Activated T-helper 1 cell treated with Interleukin-2 at 50 U/mL for 16 hours (primary cell): ENCODE measurements around the gene ASB6.
"Not testable (repeated sequence)": the region's sequence is repeated elsewhere in the genome, so short reads cannot be mapped to it uniquely, and the experiment has no call there.

Experiments used
- DNase-seq: peaks from one replicate; pipeline ENCODE4 v3.0.0-alpha.2; 2020; ENCODE audit warnings: low read depth

The ASB6 gene

DNA sequence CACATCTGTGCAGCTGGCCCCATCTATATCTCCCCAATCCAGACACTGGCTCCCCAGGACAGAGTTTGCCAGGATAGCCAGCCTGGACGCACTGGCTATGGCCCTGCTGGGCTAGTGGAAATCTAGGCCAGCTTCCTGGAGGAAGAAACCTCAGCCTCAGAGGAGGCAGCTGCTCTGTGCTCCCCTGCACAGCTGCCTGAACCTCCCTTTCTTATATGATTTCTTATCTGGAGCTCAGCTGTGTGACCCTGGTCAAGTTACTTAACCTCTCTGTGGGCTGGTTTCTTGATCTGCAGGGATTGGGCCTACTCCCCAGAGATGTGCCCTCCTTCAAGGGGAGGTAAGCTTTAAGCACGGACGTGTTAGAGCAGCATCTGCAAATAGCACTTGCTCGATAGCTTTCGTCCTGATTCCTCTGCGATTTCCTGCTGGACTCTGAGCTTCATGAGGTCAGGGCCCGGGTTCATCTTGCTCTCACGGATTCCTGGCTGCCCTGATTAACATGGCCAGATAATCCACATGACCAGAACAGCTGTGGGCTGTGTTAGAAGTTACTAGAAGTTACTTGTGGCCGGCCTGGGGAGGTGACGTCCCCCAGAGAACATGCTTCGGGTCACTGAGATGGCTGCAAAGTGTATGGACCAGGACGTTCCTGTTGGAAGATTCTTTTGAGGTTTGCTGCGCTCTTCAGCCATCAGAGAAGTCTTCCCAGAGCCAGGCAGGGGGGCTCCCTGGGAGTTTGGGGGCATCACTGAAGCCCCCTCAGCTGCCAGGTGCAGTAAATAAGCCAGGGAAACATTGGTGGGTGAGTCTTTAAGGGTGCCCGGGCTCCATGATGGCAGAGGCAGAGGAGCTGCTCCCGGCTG, 35.6 kb downstream of the ASB6 start:
- no peak for DNase-seq

DNA sequence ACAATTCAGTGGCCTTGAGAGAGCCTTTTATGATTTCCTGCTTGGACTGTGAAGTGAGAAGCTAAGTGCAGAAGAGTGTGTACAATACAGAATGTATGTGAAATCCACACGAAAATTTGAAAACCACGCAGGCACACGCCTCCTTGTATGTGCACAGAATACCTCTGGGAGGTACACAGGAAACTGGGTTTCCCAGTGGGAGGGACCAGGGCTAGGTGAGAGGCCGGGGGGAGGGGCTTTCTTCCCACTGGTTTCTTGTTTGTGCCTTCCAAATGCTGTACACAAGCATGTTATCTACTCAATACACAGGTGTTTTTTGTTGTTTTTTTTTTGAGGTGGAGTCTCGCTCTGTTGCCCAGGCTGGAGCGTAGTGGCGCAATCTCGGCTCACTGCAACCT, 37.2 kb downstream of the ASB6 start:
- DNase-seq, result no peak

DNA sequence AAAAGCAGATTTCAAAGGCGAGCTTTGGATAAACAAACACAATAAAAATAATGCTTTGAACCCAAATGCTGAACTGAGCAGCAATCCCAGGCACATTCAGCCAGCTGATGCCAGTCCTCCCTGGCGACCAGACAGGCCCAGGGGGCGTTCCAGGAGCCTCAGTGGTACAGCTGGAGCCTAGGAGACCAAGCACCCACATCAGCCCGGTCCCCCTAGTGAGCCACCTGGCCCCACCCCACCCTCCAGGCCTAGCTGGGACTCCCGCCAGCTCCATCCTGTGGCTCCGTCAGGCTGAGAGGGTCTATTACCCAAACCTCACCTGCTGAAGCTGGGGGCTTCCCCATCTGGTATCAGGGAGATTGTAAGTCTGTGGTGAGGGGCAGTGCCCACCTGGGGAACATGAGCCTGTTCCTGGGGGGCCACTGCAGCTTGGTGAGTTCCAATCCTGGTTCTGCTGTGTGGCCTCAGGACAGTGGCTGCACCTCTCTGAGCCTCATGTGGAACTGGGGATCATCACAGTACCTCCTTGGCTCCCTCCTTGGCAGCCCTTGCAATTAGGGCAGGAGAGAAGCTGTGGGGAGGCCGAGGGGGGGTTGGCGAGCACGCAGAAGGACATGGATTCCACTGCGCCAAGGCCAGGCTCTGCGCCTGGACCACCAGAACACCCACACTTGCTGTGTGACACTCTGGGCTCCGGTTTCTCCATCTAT, 37.7 kb downstream of the ASB6 start:
- no peak for DNase-seq

DNA sequence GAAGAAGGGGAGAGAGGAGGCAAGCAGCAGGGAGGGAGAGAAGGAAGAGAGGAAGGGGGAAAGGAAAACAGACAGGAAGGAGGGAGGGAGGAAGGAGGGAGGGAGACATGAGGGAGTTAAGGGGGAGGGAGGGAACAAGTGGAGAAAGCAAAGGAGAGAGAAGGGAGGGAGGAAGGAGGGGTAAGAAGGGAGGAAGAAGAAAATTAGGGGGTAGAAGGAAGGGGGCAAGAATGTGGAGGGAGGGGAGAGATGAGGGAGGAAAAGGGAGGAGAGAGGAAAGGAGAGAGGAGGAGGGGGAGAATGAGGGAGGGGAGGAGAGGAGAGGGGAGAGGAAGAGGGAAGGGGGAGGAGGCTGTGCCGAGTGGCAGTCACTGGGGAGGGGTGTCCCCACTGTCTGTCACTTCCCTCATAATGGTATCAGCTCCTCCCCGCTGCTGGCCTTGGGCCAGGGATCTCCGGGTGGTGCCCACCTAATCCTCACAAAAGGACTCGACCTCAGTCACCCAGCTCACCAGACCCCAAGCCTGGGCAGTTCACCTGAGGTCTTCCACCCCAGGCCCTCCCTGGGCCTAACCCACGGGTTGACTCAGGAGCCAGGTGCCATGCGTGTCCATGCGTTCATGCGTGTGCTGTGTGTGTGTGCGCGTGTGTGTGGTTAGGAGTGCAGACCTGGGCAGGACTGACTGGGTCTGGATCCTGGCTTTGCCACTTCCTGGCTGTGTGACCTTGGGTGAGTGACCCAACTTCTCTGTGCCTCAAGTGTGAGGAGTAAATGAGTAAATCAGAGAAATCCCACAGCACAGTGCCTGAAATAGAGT, 39.1 kb downstream of the ASB6 start:
- DNase-seq, result no peak

DNA sequence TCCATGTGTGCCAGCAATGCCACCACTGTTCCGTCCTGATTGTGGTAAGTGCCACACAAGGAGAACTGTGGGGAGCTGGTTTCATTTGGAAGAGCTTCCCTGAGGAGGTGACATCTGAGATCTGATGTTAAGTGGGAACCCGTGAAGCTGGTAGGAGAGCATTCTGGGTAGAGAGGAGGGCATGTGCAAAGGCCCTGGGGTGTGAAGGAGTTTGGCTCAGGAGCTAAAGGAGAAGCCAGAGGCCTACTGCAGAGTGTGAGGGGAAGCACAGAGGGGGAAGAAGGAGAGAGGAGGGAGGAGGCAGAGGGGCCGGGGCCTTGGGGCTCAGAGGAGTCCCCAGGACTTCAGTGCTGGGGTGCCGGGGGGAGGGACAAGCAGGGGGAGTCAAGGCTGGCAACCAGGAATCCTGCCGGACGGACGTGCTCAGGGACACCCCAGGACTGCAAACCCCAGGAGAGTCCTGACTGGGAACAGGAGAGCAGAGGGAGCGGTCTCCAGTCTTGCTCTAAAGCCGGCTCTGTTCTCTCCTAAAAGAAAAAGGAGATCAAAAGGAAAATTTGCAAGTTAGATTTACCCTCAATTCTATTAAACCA, 40.8 kb downstream of the ASB6 start:
- DNase-seq, result no peak

DNA sequence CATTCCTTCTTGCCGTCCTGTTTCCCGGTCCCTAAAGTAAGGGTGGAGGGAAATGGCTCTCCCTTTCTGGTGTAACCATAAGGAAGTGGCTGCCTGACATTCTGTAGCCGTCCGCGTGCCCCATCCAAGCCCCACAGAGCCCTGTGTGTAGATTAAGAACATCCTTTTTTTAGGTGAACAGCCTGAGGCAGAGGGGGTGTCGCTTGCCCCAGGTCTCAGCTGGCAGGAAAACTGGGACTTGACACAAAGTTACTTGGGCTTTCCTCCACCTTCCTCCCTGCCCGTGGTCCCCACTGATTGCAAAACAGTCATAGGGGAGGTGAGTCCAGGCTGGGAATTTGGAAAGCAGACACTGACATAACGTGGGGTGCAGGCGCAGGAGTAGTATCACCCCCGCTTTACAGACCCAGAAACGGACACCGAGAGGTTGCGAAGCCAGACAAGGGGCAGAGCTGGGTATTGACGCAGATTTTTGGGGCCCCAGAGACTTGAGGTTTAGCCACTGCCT, 43.8 kb downstream of the ASB6 start:
- DNase-seq, result no peak

DNA sequence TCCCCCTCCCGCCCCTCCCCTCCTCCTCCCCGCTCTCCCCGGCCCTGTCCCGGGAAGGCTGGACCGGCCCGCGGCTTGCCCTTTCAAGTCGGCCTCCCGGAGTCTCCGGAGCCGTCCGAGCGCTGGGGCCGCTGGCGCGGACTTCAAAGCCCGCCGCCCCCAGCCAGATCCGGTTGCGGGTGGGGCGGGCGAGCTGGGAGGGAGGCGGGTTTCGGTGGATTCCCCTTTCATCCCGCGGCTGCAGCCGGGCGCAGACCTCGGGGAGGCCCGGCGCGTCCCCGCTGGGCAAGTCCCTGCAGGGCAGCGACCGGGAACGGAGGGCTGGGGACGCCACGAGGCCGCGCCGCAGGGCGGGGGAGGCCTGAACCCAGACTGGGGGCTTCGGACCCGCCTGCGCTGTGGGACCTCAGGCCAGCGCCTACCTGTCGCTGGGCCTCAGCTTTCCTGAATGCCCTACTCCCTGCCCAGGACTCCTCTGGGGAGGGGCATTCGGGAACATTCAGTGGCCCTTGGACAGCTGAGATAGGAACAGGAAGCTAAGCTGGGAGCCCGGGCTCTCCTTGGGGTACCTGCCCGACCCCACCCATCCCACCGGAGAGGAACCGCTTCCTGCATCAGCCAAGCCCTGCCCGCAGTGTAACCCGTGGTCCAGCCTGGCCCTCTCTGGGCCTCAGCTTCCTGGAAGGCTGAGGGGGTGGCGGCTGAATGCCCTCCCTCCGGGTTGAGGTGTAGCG, 44.4 kb downstream of the ASB6 start:
- DNase-seq, result no peak

DNA sequence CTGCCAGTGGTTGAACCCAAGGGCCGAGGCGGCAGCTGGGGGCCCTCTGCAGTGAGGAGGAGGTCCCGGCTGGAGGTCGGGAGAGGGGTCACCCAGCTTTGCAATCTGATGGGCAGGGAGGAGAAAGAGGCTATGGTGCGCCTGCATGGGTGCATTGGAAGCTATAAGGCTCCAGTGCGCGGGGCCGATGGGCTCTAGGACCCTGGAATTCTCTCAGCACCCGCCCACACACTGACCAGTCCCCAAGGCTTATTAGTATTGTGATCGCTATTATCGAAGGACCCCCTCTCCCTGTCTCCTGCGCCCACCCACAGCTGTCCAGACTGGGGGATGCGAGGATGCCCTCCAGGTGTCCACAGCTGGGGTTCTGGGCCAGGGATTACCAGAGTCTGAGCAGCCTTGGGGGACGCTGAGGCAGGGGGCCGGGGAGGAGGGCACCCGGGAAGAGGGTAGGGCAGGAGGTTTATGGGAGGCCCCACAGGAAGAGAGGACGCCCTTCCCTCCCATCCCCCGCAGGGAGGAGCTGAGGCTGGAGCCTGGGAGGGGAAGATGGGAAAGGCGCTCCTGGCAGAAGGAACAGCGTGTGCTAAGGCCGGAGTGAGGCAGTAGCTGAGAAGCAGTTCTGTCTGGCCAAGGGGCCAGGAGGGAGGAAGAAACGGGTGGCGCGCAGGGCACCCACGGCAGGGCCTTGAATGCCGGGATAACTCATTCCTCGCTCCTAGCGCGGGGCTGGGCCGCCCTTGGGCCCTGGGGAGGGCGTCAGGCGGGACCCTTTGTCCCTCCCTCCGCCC, 45.2 kb downstream of the ASB6 start:
- DNase-seq, result no peak

DNA sequence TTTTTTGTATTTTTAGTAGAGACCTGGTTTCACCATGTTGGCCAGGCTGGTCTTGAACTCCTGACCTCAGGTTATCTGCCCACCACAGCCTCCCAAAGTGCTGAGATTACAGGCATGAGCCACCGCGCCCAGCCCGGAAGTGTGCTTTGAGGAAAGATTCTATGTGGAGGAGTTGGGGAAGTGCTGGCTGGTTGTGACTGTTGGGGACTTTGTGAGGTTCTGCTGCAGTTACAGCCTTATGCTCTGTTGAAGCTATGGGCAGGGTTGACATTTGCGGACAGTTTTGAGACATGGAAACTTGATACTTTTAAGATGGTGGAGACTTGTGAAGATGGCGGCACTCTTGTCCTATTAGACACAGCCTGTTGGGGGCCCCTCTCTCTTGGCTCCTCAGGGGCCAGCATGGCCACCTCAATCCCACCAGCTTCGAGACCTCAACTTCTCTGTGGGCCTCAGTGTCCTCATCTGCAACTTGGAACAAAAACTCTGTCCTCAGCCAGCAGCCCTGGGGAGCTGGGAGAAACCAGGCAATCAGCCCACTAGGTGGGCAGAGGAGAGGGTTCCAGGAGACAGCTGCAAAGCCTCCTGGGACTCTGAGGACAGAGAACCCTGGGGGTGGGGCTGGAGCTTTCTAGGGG, 45.9 kb downstream of the ASB6 start:
- no peak for DNase-seq

DNA sequence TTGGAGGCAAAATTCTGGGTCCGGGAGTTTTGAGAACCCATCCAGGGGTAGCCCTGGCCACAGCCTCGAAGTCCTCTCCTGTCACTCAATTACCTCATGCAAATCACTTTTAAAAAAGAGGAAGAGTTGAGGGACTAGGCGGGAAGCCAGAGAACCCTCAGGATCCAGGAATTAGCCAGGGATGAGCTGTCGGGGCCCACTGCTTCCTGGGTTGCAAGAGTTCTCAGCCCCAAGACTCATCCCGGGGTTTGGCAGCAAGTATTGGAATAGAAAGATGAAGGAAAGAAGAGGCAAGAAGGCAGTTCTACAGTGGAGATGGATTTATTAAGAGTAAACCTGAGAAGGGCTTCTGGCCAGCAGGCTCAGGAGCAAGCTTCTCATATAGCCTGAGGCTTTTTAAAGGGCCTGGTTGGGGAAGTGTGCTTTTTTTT, 46.6 kb downstream of the ASB6 start:
- no peak for DNase-seq

DNA sequence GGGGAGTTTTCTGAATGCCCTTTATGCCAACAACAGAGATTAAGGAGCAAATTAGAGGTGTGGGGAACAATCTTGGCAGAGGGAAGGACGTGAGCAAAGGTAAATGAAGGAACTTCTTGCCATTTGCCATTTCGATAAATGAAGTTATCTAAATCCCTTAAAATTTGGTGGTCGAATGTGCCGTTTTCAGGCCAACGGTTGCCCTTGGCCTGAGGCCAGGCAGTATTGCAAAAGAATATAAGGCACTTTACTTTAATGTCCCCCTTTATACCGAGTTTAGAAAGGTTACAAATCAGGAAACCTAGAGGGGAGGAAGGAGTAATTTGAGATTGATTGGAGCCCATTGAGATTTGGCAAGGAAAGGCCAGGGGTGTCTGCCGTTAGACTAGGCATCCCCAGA, 47.3 kb downstream of the ASB6 start:
- no peak for DNase-seq

DNA sequence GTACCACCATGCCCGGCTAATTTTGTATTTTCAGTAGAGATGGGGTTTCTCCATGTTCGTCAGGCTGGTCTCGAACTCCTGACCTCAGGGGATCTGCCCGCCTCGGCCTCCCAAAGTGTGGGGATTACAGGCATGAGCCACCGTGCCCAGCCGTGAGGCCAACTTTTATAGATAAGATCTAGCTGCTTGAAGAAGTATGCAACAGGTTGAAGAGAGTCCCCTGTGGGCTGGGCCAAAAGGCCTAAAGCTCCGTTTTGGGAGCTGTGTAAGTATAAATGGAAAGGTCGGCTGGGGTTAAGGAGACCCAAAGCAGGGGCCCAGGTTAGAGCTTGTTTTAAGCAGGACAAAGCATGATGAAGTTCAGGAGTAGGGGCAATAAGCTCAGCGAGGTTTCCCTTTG, 49.2 kb downstream of the ASB6 start:
- DNase-seq, result not testable (repeated sequence)

DNA sequence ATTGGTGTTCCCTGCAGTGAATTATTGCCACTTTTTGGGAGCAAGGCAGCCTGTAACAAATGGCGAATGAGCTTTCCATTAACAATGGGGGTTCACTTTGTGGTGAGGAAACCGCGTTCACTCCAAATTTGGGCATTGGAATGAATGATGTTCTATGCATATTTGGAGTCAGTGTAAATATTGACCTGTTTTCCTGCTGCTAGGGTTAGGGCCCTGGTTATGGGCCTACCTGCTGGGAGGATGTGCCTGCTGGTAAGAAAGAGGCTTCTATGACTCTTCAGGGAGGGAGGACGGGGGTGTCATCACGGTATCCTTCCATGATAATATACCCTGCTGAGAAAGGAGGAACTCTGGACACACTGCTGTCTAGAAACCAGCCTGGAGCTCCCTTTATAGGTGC, 50.0 kb downstream of the ASB6 start:
- DNase-seq, result no peak

DNA sequence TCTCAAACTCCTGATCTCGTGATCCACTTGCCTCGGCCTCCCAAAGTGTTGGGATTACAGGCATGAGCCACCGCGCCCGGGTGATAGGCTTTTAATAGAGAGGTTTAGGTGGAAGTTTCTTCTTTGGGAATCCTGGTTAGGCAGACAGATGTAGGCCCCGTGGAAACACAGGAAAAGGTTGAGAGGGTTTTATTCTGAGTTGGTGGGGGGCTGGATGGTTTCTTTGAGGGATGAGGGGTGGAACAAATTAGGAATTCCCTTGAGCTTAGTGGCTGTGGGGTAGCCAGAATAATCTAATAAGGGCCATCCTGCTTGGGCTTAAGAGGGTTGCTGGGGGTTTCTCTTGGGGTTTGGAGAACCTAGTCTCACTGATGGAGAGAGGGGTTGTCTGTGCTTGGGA, 51.5 kb downstream of the ASB6 start:
- no peak for DNase-seq

DNA sequence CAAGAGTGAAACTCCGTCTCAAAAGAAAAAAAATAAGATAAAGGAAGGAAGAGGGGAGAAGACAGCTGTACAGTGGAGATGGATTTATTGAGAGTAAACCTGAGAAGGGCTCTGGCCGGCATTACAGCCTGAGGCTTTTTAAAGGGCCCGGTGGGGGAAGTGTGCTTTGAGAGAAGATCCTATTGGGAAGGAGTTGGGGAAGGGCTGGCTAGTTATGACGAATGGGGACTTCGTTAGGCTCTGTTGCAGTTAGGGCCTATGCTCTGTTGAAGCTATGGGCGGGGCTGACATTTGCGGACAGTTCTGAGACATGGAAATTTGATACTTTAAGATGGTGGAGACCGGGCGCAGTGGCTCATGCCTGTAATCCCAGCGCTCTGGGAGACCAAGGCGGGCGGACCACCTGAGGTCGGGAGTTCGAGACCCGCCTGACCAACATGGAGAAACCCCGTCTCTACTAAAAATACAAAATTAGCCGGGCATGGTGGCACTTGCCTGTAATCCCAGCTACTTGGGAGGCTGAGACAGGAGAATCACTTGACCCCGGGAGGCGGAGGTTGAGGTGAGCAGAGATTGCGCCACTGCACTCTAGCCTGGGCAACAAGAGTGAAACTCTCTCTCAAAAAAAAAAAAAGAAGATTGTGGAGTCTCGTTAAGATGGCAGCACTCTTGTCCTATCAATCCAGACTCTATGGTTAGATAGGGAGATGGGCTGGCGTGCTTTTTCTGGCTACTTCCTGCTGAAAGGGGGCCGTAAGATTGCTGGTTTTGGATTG, 54.3 kb downstream of the ASB6 start:
- no peak for DNase-seq

DNA sequence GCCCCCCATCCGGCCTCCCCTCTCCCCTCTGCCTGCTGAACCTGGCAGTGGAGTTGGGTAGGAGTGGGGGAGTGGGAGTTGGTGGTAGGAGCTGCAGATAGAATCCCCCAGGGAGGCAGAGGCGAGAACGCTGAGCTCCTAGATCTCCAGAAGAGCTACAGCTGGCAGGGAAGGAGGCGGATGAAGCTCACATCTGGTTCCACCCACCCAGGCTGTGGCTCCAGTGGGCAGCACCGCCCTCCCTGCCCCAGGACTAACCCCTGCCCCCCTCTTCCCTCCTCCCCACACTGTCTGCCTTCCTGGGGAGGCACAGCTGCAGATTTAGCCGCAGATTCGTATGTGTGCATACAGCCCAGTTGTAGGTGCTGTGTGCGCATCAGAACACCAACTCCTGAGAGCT, 55.3 kb downstream of the ASB6 start:
- DNase-seq, result no peak

DNA sequence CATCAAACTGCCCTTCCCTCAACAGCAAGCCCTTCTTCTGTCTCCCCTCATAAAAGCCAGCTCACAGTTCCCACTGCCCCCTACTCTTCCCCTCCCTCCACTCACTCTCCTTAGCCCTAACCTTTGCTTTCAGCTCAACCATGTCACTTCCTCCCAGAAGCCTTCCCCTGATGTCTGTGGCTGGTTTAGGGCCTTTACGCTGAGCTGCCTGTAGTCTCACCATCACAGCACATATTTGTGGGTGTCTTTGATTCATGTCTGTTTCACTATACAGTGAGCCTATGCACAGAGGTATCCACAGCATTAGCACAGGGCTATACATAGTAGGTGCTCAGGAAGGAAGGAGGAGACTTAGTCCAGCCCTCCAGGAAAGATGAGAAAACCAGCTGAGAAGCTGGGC, 55.7 kb downstream of the ASB6 start:
- DNase-seq, result no peak

DNA sequence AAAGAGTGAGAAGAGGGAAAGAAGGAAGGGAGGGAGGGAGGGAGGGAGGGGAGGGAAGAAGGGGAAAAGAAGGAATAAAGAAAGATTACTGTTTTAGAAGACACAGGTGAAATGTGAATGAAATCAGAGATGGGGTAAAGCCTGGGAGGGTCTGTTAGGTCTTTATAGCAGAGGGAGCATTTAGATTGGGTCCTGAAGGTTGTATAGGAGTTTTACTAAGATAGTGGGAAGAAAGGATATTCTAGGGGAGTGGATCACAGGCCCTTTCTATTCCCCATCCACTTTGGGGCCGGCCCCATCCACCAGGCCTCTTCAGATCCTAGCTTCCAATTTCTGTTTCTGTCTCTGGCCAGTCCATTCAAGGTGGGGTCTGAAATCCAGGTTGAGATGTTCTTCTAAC, 56.6 kb downstream of the ASB6 start:
- DNase-seq, result no peak
